ENCODE results near the gene NSD2. TPM values are rescaled to one million over a fixed set of nuclear protein-coding genes. Genes with fewer than 3 reads are reported as not detected.

NSD2 gene
- total RNA-seq, 1 experiment from 2014 or later: 86.9 TPM

GRCh38 chr4:1959104-1959384, 87.9 kb downstream of the NSD2 start:
- in situ Hi-C loops (cut with HindIII; ENCODE audit: low sequenced_read_pairs): no loop called here
- peak; percentile 41 for DNase-seq (ENCODE audit: low spot score)

- in situ Hi-C loops (cut with HindIII; ENCODE audit: low sequenced_read_pairs): no loop called here
Observed at GRCh38 chr4:1960170-1960825, 89.1 kb downstream of the NSD2 start.

GRCh38 chr4:1961038-1961437, 89.8 kb downstream of the NSD2 start:
- no peak for DNase-seq (ENCODE audit: low spot score)
- in situ Hi-C loops (cut with HindIII; ENCODE audit: low sequenced_read_pairs): no loop called here

More at GRCh38 chr4:1960170-1960825, 89.1 kb downstream of the NSD2 start:
- DNase-seq (ENCODE audit: low spot score): peak; percentile 68

- in situ Hi-C loops (cut with HindIII; ENCODE audit: low sequenced_read_pairs): no loop called here
- no peak for DNase-seq (ENCODE audit: low spot score)
Observed at GRCh38 chr4:1961563-1961962, 90.4 kb downstream of the NSD2 start.

GRCh38 chr4:1962980-1963379, 91.8 kb downstream of the NSD2 start:
- no peak for DNase-seq (ENCODE audit: low spot score)
- in situ Hi-C loops (cut with HindIII; ENCODE audit: low sequenced_read_pairs): no loop called here

- no peak for DNase-seq (ENCODE audit: low spot score)
- in situ Hi-C loops (cut with HindIII; ENCODE audit: low sequenced_read_pairs): no loop called here
Observed at GRCh38 chr4:1964443-1964842, 93.2 kb downstream of the NSD2 start.

- in situ Hi-C loops (cut with HindIII; ENCODE audit: low sequenced_read_pairs): no loop called here
- DNase-seq (ENCODE audit: low spot score): no peak
Observed at GRCh38 chr4:1964971-1965370, 93.8 kb downstream of the NSD2 start.

- in situ Hi-C loops (cut with HindIII; ENCODE audit: low sequenced_read_pairs): no loop called here
- peak; percentile 79 for DNase-seq (ENCODE audit: low spot score)
Observed at GRCh38 chr4:1967512-1968149, 96.4 kb downstream of the NSD2 start.

- no peak for DNase-seq (ENCODE audit: low spot score)
- in situ Hi-C loops (cut with HindIII; ENCODE audit: low sequenced_read_pairs): no loop called here
Observed at GRCh38 chr4:1968686-1969295, 97.6 kb downstream of the NSD2 start.

GRCh38 chr4:1969928-1970723, 98.9 kb downstream of the NSD2 start:
- in situ Hi-C loops (cut with HindIII; ENCODE audit: low sequenced_read_pairs): no loop called here

GRCh38 chr4:1970926-1971325, 99.7 kb downstream of the NSD2 start:
- in situ Hi-C loops (cut with HindIII; ENCODE audit: low sequenced_read_pairs): no loop called here
- no peak for DNase-seq (ENCODE audit: low spot score)

More at GRCh38 chr4:1969928-1970723, 98.9 kb downstream of the NSD2 start:
- no peak for DNase-seq (ENCODE audit: low spot score)

GRCh38 chr4:1971456-1972200, 100.4 kb downstream of the NSD2 start:
- in situ Hi-C loops (cut with HindIII; ENCODE audit: low sequenced_read_pairs): no loop called here
- no peak for DNase-seq (ENCODE audit: low spot score)

GRCh38 chr4:1972414-1972813, 101.2 kb downstream of the NSD2 start:
- in situ Hi-C loops (cut with HindIII; ENCODE audit: low sequenced_read_pairs): no loop called here
- no peak for DNase-seq (ENCODE audit: low spot score)

GRCh38 chr4:1973218-1973617, 102.0 kb downstream of the NSD2 start:
- in situ Hi-C loops (cut with HindIII; ENCODE audit: low sequenced_read_pairs): no loop called here
- DNase-seq (ENCODE audit: low spot score): no peak

- in situ Hi-C loops (cut with HindIII; ENCODE audit: low sequenced_read_pairs): no loop called here
- no peak for DNase-seq (ENCODE audit: low spot score)
Observed at GRCh38 chr4:1973661-1974060, 102.5 kb downstream of the NSD2 start.

GRCh38 chr4:1974840-1975239, 103.6 kb downstream of the NSD2 start:
- in situ Hi-C loops (cut with HindIII; ENCODE audit: low sequenced_read_pairs): no loop called here
- no peak for DNase-seq (ENCODE audit: low spot score)

- in situ Hi-C loops (cut with HindIII; ENCODE audit: low sequenced_read_pairs): no loop called here
- DNase-seq (ENCODE audit: low spot score): no peak
Observed at GRCh38 chr4:1975391-1975801, 104.2 kb downstream of the NSD2 start.

- in situ Hi-C loops (cut with HindIII; ENCODE audit: low sequenced_read_pairs): no loop called here
- no peak for DNase-seq (ENCODE audit: low spot score)
Observed at GRCh38 chr4:1975880-1976279, 104.7 kb downstream of the NSD2 start.
